ENCODE data around the gene SUDS3.

Gene SUDS3

GRCh38 chr12:118372541-118373495 lies 3.5 kb upstream of the SUDS3 start, which contains the start of gene TAOK3:
Gene TAOK3 (minus strand): TSS chr12:118372907. CDS start chr12:118255567, 117,340 bp downstream.
- in situ Hi-C loops (cut with MboI; ENCODE audit: low pct_unique_long_range_greater_than_20kb, low sequenced_read_pairs, unreplicated experiment): no loop called here
- TF ChIP-seq CTCF (IDR thresholded peaks at IDR 0.05; ENCODE audit: extremely low read depth, insufficient read depth, missing control alignments): no peak
- DNase-seq (ENCODE audit: low spot score): peak; percentile 98

GRCh38 chr12:118373616-118374015 lies 2.7 kb upstream of the SUDS3 start:
- no peak for TF ChIP-seq CTCF (IDR thresholded peaks at IDR 0.05; ENCODE audit: extremely low read depth, insufficient read depth, missing control alignments)
- no peak for DNase-seq (ENCODE audit: low spot score)
- in situ Hi-C loops (cut with MboI; ENCODE audit: low pct_unique_long_range_greater_than_20kb, low sequenced_read_pairs, unreplicated experiment): no loop called here

- no peak for TF ChIP-seq CTCF (IDR thresholded peaks at IDR 0.05; ENCODE audit: extremely low read depth, insufficient read depth, missing control alignments)
- DNase-seq (ENCODE audit: low spot score): no peak
- in situ Hi-C loops (cut with MboI; ENCODE audit: low pct_unique_long_range_greater_than_20kb, low sequenced_read_pairs, unreplicated experiment): no loop called here
Observed at GRCh38 chr12:118374126-118374725, 2.1 kb upstream of the SUDS3 start.

GRCh38 chr12:118374909-118375308 lies 1.4 kb upstream of the SUDS3 start:
- no peak for TF ChIP-seq CTCF (IDR thresholded peaks at IDR 0.05; ENCODE audit: extremely low read depth, insufficient read depth, missing control alignments)
- in situ Hi-C loops (cut with MboI; ENCODE audit: low pct_unique_long_range_greater_than_20kb, low sequenced_read_pairs, unreplicated experiment): loop anchor here (25.0 kb wide), 1 partner anchor 488 kb away; no protein-coding TSS in a partner anchor
- DNase-seq (ENCODE audit: low spot score): no peak

GRCh38 chr12:118375348-118375747 lies 1.0 kb upstream of the SUDS3 start:
- no peak for DNase-seq (ENCODE audit: low spot score)
- in situ Hi-C loops (cut with MboI; ENCODE audit: low pct_unique_long_range_greater_than_20kb, low sequenced_read_pairs, unreplicated experiment): loop anchor here (25.0 kb wide), 1 partner anchor 488 kb away; no protein-coding TSS in a partner anchor
- TF ChIP-seq CTCF (IDR thresholded peaks at IDR 0.05; ENCODE audit: extremely low read depth, insufficient read depth, missing control alignments): no peak

- in situ Hi-C loops (cut with MboI; ENCODE audit: low pct_unique_long_range_greater_than_20kb, low sequenced_read_pairs, unreplicated experiment): loop anchor here (25.0 kb wide), 1 partner anchor 490 kb away; no protein-coding TSS in a partner anchor
- DNase-seq (ENCODE audit: low spot score): peak; percentile 40
- TF ChIP-seq CTCF (IDR thresholded peaks at IDR 0.05; ENCODE audit: extremely low read depth, insufficient read depth, missing control alignments): no peak
Observed at GRCh38 chr12:118377021-118377883, 897 bp downstream of the SUDS3 start.
